Suprapubic skin (tissue), 4 donors: ENCODE measurements around the gene SMC4.

Experiments used
- CTCF ChIP-seq, 2 donors: fragments of 200-600 bp in 1 of 2; fragments of 450-650 bp in 1 of 2; sonication (generic) in 1 of 2; IDR thresholded peaks; one replicate each; pipeline ENCODE4 v1.5.1; 2016 to 2019; ENCODE audit warnings: antibody characterized with exemption in 2 of 2, mild to moderate bottlenecking in 1 of 2, moderate library complexity in 1 of 2
- EP300 ChIP-seq: sonication (generic); formaldehyde crosslinking; IDR thresholded peaks from one replicate; pipeline ENCODE4 v1.6.1; 2017; ENCODE audit warnings: antibody characterized with exemption
- POLR2A ChIP-seq, 2 donors: fragments of 450-650 bp; IDR thresholded peaks; one replicate each; pipeline ENCODE4 v1.6.1; 2017; ENCODE audit warnings: antibody characterized with exemption in 2 of 2, mild to moderate bottlenecking in 2 of 2, moderate library complexity in 2 of 2
- POLR2AphosphoS5 ChIP-seq, 3 donors: sonication (generic); formaldehyde crosslinking; IDR thresholded peaks; one replicate each; pipeline ENCODE4 v1.6.1; 2017; ENCODE audit warnings: antibody characterized with exemption in 3 of 3

GRCh38 chr3:160437083-160437455 is 37.6 kb downstream of the SMC4 start:
- TF ChIP-seq CTCF (IDR thresholded peaks at IDR 0.05) (no peak), EP300 (no peak), POLR2A (IDR thresholded peaks at IDR 0.05) (no peak), POLR2AphosphoS5 (IDR thresholded peaks at IDR 0.05) (no peak)
